Measurements from ENCODE around the gene OTUB2. TPM values are rescaled to one million over a fixed set of nuclear protein-coding genes. Genes with fewer than 3 reads are reported as not detected.

The OTUB2 gene
- total RNA-seq, 1 donor = 2.8 TPM

GRCh38 chr14:94052199-94052598 lies 26.1 kb downstream of the OTUB2 start:
- DNase-seq (ENCODE audit: low read depth) = no peak
- H3K4me3 ChIP-seq (ENCODE audit: low read depth, low read length) = no peak overlapping the region
- TF ChIP-seq, protein P1, sequence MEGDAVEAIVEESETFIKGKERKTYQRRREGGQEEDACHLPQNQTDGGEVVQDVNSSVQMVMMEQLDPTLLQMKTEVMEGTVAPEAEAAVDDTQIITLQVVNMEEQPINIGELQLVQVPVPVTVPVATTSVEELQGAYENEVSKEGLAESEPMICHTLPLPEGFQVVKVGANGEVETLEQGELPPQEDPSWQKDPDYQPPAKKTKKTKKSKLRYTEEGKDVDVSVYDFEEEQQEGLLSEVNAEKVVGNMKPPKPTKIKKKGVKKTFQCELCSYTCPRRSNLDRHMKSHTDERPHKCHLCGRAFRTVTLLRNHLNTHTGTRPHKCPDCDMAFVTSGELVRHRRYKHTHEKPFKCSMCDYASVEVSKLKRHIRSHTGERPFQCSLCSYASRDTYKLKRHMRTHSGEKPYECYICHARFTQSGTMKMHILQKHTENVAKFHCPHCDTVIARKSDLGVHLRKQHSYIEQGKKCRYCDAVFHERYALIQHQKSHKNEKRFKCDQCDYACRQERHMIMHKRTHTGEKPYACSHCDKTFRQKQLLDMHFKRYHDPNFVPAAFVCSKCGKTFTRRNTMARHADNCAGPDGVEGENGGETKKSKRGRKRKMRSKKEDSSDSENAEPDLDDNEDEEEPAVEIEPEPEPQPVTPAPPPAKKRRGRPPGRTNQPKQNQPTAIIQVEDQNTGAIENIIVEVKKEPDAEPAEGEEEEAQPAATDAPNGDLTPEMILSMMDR (IDR thresholded peaks at IDR 0.05; ENCODE audit: insufficient read depth, low read length) = no peak

DNA sequence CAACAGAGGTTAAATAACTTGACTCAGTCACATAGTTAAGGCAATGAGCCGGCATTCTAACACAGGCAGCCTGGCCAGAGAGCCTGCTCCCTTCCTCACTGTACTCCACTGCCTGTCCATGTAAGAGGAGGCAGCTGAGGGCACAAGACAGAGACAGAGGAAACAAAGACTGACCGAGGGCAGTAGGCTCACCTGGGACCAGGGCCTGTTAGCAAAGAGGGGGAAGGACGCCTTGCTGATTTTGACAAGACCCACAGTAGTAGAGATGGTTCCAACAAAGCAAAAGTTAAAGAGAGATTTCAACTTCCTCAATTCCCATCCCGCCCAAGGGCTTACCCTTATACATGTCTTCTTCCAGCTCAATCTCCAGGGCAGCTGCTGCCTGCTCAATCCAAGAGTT lies 26.5 kb downstream of the OTUB2 start:
- TF ChIP-seq, protein P1 (IDR thresholded peaks at IDR 0.05; ENCODE audit: insufficient read depth, low read length) = no peak
- no peak for DNase-seq (ENCODE audit: low read depth)
- no peak overlapping the region for H3K4me3 ChIP-seq (ENCODE audit: low read depth, low read length)

DNA sequence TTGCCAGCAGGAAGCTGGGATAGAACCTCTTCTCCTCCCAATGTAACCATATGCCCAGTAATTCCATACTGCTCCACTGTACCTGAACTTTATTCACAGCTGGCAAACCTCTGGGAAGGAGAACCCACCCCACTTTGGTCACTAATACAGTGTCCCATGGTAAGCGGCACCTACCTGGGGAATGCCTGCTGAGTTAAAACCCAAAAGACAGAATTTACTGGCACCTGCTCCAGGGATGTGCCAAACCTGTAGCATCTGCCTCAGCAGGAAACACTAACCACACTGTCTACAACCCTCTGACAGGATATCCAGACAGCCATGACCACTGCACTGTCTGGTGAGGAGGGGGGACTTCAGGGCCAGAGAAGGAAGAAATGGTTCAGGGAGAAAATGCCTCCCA lies 28.3 kb downstream of the OTUB2 start:
- TF ChIP-seq, protein P1 (IDR thresholded peaks at IDR 0.05; ENCODE audit: insufficient read depth, low read length) = no peak
- H3K4me3 ChIP-seq (ENCODE audit: low read depth, low read length) = no peak overlapping the region
- DNase-seq (ENCODE audit: low read depth) = no peak

- no peak overlapping the region for H3K4me3 ChIP-seq (ENCODE audit: low read depth, low read length)
- DNase-seq (ENCODE audit: low read depth) = no peak
- TF ChIP-seq, protein P1 (IDR thresholded peaks at IDR 0.05; ENCODE audit: insufficient read depth, low read length) = no peak
Measured at GRCh38 chr14:94054936-94055335, 28.8 kb downstream of the OTUB2 start.

DNA sequence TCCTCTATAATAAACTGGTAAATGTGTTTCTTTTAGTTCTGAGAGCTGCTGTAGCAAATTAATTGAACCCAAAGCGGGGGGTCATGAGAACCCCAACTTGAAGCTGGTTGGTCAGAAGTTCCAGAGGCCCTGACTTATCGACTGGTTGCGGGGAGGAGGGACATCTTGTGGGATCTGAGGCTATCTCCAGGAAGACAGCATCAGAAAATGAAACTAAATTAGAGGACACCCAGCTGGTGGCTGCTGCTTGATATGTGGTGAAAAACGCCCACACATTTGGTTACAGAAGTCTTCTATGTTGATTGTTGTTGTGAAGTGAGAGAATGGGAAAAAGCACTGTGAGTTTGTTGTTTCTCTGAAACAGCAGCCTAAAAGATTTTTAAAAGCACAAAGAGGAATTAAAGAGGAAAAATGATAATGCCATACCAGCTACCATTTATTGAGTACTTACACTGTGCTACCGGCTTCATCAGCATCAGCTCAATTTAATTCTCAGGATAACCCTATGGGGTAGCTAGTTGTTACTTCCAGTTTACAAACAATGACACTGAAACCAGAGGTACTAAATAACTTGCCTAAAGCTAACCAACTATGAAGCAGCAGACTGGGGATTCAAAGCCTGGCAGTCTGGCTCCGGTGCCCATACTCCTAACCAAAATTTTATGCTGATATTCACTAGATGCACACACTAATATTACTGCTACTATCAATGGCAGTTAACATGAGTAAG lies 30.6 kb downstream of the OTUB2 start:
- no peak for DNase-seq (ENCODE audit: low read depth)
- no peak overlapping the region for H3K4me3 ChIP-seq (ENCODE audit: low read depth, low read length)
- TF ChIP-seq, protein P1 (IDR thresholded peaks at IDR 0.05; ENCODE audit: insufficient read depth, low read length) = no peak

DNA sequence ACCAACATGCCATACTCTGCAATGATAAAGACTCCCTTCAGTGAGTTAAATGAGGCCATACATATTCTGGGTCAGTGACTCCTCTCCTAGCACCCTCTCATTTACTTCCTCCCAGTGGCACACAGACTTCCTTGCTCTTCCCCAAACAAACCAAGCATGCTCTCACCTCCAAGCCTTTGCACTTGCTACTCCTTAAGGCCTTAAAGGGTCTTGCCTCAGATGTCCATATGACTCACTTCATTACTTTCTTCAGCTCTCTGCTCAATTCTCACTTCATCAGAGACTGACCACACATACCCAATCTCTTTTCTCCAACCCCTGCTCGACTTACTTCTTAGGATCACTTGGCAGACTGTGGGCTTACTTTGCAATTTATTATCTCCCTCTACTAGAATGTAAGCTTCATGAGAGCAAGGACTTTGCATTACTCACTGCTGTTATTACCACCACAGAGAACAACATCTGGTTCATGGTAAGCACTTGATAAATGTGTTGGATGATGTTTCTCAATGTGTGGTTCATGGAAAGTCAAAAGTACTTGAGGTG lies 32.1 kb downstream of the OTUB2 start:
- no peak overlapping the region for H3K4me3 ChIP-seq (ENCODE audit: low read depth, low read length)
- TF ChIP-seq, protein P1 (IDR thresholded peaks at IDR 0.05; ENCODE audit: insufficient read depth, low read length) = no peak
- no peak for DNase-seq (ENCODE audit: low read depth)

Data from fibroblast of the aortic adventitia (primary cell).